HFFc6 (cell line): ENCODE results near the gene COX10. TPM values are rescaled to one million over a fixed set of nuclear protein-coding genes. Genes with fewer than 3 reads are reported as not detected.
A peak's percentile ranks its signal among the peaks of the same experiment; 100 is the strongest.

Experiments used
- DNase-seq: peaks from one replicate; pipeline ENCODE4 v3.0.0-alpha.2; 2018
- H3K27ac Mint-ChIP-seq: 2 replicates; pipeline ENCODE4 v1.8.0; 2020; ENCODE audit warnings: mild to moderate bottlenecking, mixed read lengths
- H3K27me3 Mint-ChIP-seq: 2 replicates; pipeline ENCODE4 v1.8.0; 2021; ENCODE audit warnings: mild to moderate bottlenecking, moderate library complexity, mixed read lengths; ENCODE audit not compliant: insufficient read depth
- H3K36me3 Mint-ChIP-seq: 2 replicates; pipeline ENCODE4 v1.8.0; 2021; ENCODE audit warnings: low read depth, mixed read lengths
- H3K4me1 Mint-ChIP-seq: 2 replicates; pipeline ENCODE4 v1.8.0; 2020; ENCODE audit warnings: low read depth, mixed read lengths
- H3K4me3 Mint-ChIP-seq: 2 replicates; pipeline ENCODE4 v1.8.0; 2020; ENCODE audit warnings: mild to moderate bottlenecking, moderate library complexity, mixed read lengths
- H3K9me3 Mint-ChIP-seq: 2 replicates; pipeline ENCODE4 v1.8.0; 2020; ENCODE audit warnings: mild to moderate bottlenecking, mixed read lengths
- total RNA-seq, 6 experiments: library from RNA; stranded (reverse); fragmentation: NEBNext Ultra II Directional; extraction: Animal tissue kit (Norgen Biotek cat#: 25700); gene quantifications; 2 replicates in 1 of 6; 3 replicates in 5 of 6; pipeline ENCODE4 v1.2.3, GENCODE V29; 2021
- TF ChIP-seq, protein P1 (sequence below): fragments of 200-600 bp; sonication (generic); IDR thresholded peaks from 2 replicates; pipeline ENCODE4 v1.5.0; 2021; ENCODE audit warnings: antibody characterized with exemption, mild to moderate bottlenecking

The COX10 gene
- total RNA-seq, 6 experiments from 2014 or later = 12.2 to 16.2 (median 14.8) TPM

DNA sequence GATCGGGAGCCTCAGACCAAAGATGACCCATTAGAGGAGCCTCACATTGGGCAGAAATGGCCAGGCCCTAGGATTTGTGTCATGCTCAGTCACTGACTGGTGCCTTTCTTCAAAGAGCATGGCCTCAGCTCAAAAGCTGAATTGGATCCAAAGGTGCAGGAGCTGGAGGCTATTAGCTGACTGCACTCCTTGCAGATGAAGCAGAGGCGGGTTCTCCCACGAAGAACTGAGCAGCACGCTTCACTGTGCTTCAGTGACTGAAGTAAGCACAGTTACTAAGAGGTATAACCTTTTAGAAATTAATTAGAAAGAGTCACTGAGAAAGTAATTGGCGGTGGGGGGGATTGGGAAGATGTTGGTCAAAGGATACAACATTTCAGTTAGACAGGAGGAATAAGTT, 18.7 kb upstream of the COX10 start:
- peaks cover 27% of the 10 kb centered on the region for H3K36me3 Mint-ChIP-seq
- H3K4me1 Mint-ChIP-seq = peaks cover 12% of the 10 kb centered on the region

DNA sequence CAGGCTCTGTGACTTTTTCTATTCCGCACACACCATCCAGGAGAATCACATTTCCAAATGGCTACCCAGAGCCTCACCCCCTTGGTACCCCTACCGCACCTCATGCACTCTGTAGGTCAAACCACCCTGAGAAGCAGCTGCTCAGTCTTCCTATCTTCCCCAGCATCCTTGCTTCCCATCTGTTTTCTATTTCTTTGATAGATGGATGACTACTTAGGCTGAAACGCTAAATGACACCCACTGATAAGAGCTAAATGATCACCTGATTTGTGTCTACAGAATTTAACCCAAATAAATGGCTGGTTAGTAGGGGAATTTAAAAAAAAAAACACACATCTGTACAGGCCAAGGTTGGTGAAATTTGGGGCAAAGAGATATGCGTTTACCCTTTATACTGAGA, 17.6 kb upstream of the COX10 start:
- peaks cover 12% of the 10 kb centered on the region for H3K4me1 Mint-ChIP-seq
- no peaks in the 10 kb centered on the region for H3K9me3 Mint-ChIP-seq
- H3K27ac Mint-ChIP-seq = no peak overlapping the region
- H3K4me3 Mint-ChIP-seq = no peak overlapping the region
- H3K36me3 Mint-ChIP-seq = peaks cover 29% of the 10 kb centered on the region
- no peak for DNase-seq
- TF ChIP-seq, protein P1, sequence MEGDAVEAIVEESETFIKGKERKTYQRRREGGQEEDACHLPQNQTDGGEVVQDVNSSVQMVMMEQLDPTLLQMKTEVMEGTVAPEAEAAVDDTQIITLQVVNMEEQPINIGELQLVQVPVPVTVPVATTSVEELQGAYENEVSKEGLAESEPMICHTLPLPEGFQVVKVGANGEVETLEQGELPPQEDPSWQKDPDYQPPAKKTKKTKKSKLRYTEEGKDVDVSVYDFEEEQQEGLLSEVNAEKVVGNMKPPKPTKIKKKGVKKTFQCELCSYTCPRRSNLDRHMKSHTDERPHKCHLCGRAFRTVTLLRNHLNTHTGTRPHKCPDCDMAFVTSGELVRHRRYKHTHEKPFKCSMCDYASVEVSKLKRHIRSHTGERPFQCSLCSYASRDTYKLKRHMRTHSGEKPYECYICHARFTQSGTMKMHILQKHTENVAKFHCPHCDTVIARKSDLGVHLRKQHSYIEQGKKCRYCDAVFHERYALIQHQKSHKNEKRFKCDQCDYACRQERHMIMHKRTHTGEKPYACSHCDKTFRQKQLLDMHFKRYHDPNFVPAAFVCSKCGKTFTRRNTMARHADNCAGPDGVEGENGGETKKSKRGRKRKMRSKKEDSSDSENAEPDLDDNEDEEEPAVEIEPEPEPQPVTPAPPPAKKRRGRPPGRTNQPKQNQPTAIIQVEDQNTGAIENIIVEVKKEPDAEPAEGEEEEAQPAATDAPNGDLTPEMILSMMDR = no peak
- no peaks in the 10 kb centered on the region for H3K27me3 Mint-ChIP-seq

More for the DNA sequence above, 18.7 kb upstream of the COX10 start:
- TF ChIP-seq, protein P1 = no peak
- no peak for DNase-seq
- Mint-ChIP-seq H3K27ac (no peak overlapping the region), H3K27me3 (no peaks in the 10 kb centered on the region), H3K9me3 (no peaks in the 10 kb centered on the region), H3K4me3 (no peak overlapping the region)

DNA sequence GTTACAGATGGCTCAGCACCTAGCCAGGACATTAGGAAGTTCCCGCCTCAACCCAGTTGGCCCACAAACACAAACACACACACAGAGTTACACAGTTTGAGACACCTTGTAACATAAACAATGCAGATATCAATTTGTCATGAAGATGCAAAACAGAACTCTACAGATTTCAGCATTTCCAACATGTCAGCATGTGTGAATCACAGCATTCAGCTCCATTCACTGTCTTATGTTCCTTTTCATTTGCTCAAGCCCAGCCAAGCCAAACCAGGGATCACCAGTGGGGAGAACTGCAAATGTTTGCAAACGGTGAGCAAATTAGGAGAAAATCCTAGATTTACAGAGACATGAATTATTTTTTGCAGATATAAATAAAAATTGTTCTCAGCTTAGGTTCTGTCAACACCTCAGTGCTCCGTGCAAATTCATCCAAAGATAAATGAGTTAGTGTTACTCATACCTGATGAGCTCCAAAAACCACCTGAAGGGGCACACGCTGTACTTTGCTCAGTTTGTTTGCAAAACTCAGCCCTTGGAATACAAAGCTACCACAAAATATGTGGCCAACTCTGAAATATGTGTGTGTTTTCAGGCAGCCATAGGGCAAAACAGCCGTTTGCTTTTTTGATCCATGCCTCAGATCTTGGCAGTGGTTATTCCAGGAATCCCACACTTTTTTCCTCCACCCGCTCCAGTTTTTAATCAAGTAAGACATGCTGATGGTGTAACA, 16.3 kb upstream of the COX10 start:
- no peak overlapping the region for H3K4me3 Mint-ChIP-seq
- H3K4me1 Mint-ChIP-seq = peaks cover 21% of the 10 kb centered on the region
- TF ChIP-seq, protein P1 = no peak
- H3K36me3 Mint-ChIP-seq = peaks cover 28% of the 10 kb centered on the region
- no peak overlapping the region for H3K27ac Mint-ChIP-seq
- no peak for DNase-seq
- no peaks in the 10 kb centered on the region for H3K27me3 Mint-ChIP-seq
- H3K9me3 Mint-ChIP-seq = no peaks in the 10 kb centered on the region

DNA sequence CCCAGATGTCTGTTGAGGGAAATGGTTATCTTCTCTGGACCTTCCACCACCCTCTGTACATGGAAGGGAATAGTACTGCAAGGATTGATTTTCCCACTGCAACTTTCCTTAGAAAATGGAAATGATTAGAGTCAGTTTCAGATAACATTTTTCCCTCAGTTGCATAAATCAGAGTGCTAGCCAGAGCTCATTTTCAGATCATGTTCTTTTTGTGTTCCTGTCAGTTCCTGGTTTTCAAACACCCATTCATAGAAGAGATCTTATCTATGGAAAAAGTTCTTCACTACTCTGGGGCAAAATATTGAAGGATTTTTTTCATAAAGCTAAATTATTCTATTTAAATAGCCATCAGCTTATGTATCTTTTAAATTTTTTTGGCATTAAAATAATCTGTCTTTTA, 11.7 kb upstream of the COX10 start:
- peak overlapping the region; percentile 34 for H3K27ac Mint-ChIP-seq
- H3K27me3 Mint-ChIP-seq = no peaks in the 10 kb centered on the region
- H3K36me3 Mint-ChIP-seq = peaks cover 18% of the 10 kb centered on the region
- peaks cover 45% of the 10 kb centered on the region for H3K4me1 Mint-ChIP-seq
- no peak overlapping the region for H3K4me3 Mint-ChIP-seq
- DNase-seq = no peak
- H3K9me3 Mint-ChIP-seq = no peaks in the 10 kb centered on the region
- TF ChIP-seq, protein P1 = no peak

DNA sequence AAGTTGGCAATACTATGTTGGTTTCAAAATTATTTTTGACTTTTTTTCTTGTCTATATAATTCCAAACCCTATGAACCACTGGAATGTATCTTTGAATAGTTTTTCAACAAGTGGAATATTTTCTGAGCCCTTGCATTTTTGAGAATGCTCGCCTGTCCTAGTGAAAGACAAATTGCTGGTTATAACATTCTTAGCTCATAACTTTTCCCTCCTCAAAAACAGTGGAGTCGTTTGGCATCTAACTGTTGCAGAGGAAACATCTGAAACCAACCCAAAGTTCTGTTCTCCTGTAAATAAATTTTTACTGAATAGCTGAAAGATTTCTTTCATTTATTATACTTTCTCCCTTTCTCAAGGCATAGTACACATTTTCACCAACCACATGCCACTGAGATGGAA, 11.3 kb upstream of the COX10 start:
- peaks cover 18% of the 10 kb centered on the region for H3K36me3 Mint-ChIP-seq
- TF ChIP-seq, protein P1 = no peak
- peaks cover 46% of the 10 kb centered on the region for H3K4me1 Mint-ChIP-seq
- H3K27ac Mint-ChIP-seq = 0 out of 2 replicates have a peak overlapping the region, but pooled peaks have one; percentile 34
- no peak overlapping the region for H3K4me3 Mint-ChIP-seq
- H3K9me3 Mint-ChIP-seq = no peaks in the 10 kb centered on the region
- no peaks in the 10 kb centered on the region for H3K27me3 Mint-ChIP-seq
- DNase-seq = peak; percentile 18
